ENCODE results near the gene C16orf92. TPM values are rescaled to one million over a fixed set of nuclear protein-coding genes. Genes with fewer than 3 reads are reported as not detected.

The C16orf92 gene
- total RNA-seq, 1 donor from 2014 or later, result not detected

- Mint-ChIP-seq H3K27ac (peak overlapping the region; percentile 92), H3K27me3 (ENCODE audit: insufficient read depth, low read depth) (peaks cover 4% of the 10 kb centered on the region), H3K4me1 (peaks cover 23% of the 10 kb centered on the region), H3K4me3 (peak overlapping the region; percentile 67), H3K36me3 (peaks cover 11% of the 10 kb centered on the region), H3K9me3 (no peaks in the 10 kb centered on the region)
- peak overlapping the region; percentile 15 for H3K4me2 ChIP-seq
- TF ChIP-seq EZH2 (IDR thresholded peaks at IDR 0.05), result no peak
- TF ChIP-seq EZH2phosphoT487 (IDR thresholded peaks at IDR 0.05), result no peak
- no peak for TF ChIP-seq CTCF (IDR thresholded peaks at IDR 0.05)
- H3K79me2 ChIP-seq (ENCODE audit: low read depth), result peaks cover 22% of the 10 kb centered on the region
- H3K4me1 ChIP-seq, result peaks cover 22% of the 10 kb centered on the region
- peaks cover 31% of the 10 kb centered on the region for H3F3A ChIP-seq (ENCODE audit: low read depth)
- no peak overlapping the region for H3K4me3 ChIP-seq
- H3K9me3 ChIP-seq (ENCODE audit: low read depth), result no peaks in the 10 kb centered on the region
- no peak for DNase-seq (ENCODE audit: low spot score)
- H3K9ac ChIP-seq, result no peak overlapping the region
- no peaks in the 10 kb centered on the region for H3K27me3 ChIP-seq
- no peak overlapping the region for H3K27ac ChIP-seq
- H4K20me1 ChIP-seq (ENCODE audit: low read depth), result peaks cover 4% of the 10 kb centered on the region
- no peak overlapping the region for H2AFZ ChIP-seq (replicated peaks)
- H3K36me3 ChIP-seq, result no peaks in the 10 kb centered on the region
Observed at GRCh38 chr16:30060836-30061554, 38.0 kb downstream of the C16orf92 start.

GRCh38 chr16:30063278-30063892 is 40.4 kb downstream of the C16orf92 start:
- Histone ChIP-seq H3K4me1 (peaks cover 34% of the 10 kb centered on the region), H3K4me2 (peak overlapping the region; percentile 86), H3F3A (ENCODE audit: low read depth) (peaks cover 38% of the 10 kb centered on the region), H3K79me2 (ENCODE audit: low read depth) (peaks cover 46% of the 10 kb centered on the region), H2AFZ (replicated peaks) (no peak overlapping the region), H3K27ac (peak overlapping the region; percentile 90), H3K36me3 (peaks cover 10% of the 10 kb centered on the region), H3K27me3 (no peaks in the 10 kb centered on the region), H4K20me1 (ENCODE audit: low read depth) (peaks cover 27% of the 10 kb centered on the region), H3K9ac (no peak overlapping the region), H3K9me3 (ENCODE audit: low read depth) (no peaks in the 10 kb centered on the region), H3K4me3 (peak overlapping the region; percentile 92)
- Mint-ChIP-seq H3K27ac (no peak overlapping the region), H3K27me3 (ENCODE audit: insufficient read depth, low read depth) (peaks cover 4% of the 10 kb centered on the region), H3K4me3 (peak overlapping the region; percentile 96), H3K4me1 (peaks cover 39% of the 10 kb centered on the region), H3K9me3 (no peaks in the 10 kb centered on the region), H3K36me3 (peaks cover 20% of the 10 kb centered on the region)
- TF ChIP-seq EZH2phosphoT487 (IDR thresholded peaks at IDR 0.05) (no peak), EZH2 (IDR thresholded peaks at IDR 0.05) (no peak), CTCF (IDR thresholded peaks at IDR 0.05) (no peak)
- DNase-seq (ENCODE audit: low spot score), result no peak

GRCh38 chr16:30063893-30064728 is 41.1 kb downstream of the C16orf92 start:
- Histone ChIP-seq H3K27me3 (no peaks in the 10 kb centered on the region), H3K27ac (peak overlapping the region; percentile 90), H3K4me2 (peak overlapping the region; percentile 86), H2AFZ (replicated peaks) (no peak overlapping the region), H3K4me3 (peak overlapping the region; percentile 92), H3K9me3 (ENCODE audit: low read depth) (no peaks in the 10 kb centered on the region), H3K79me2 (ENCODE audit: low read depth) (peaks cover 53% of the 10 kb centered on the region), H3F3A (ENCODE audit: low read depth) (peaks cover 40% of the 10 kb centered on the region), H4K20me1 (ENCODE audit: low read depth) (peaks cover 35% of the 10 kb centered on the region), H3K4me1 (peaks cover 34% of the 10 kb centered on the region), H3K9ac (peak overlapping the region; percentile 39), H3K36me3 (peaks cover 10% of the 10 kb centered on the region)
- peak overlapping the region; percentile 95 for H3K27ac Mint-ChIP-seq
- TF ChIP-seq EZH2phosphoT487 (IDR thresholded peaks at IDR 0.05) (no peak), CTCF (IDR thresholded peaks at IDR 0.05) (peak; percentile 26)
- H3K27me3 Mint-ChIP-seq (ENCODE audit: insufficient read depth, low read depth), result peaks cover 4% of the 10 kb centered on the region
- peak; percentile 64 for DNase-seq (ENCODE audit: low spot score)
- peak overlapping the region; percentile 96 for H3K4me3 Mint-ChIP-seq
- peaks cover 45% of the 10 kb centered on the region for H3K4me1 Mint-ChIP-seq
- peaks cover 23% of the 10 kb centered on the region for H3K36me3 Mint-ChIP-seq
- no peaks in the 10 kb centered on the region for H3K9me3 Mint-ChIP-seq

All from neural progenitor cell (in vitro differentiated cells).